ENCODE results near the gene MAML2. TPM values are rescaled to one million over a fixed set of nuclear protein-coding genes. Genes with fewer than 3 reads are reported as not detected.
"Not testable (repeated sequence)": the region's sequence is repeated elsewhere in the genome, so short reads cannot be mapped to it uniquely, and the experiment has no call there.

Gene MAML2
- total RNA-seq, 1 experiment from 2014 or later = 0.11 TPM

GRCh38 chr11:96292291-96293010, 50.5 kb downstream of the MAML2 start:
- H3K79me2 ChIP-seq (ENCODE audit: low read length) = no peaks in the 10 kb centered on the region
- no peak overlapping the region for H3K4me3 ChIP-seq (ENCODE audit: low read length)
- no peaks in the 10 kb centered on the region for H4K20me1 ChIP-seq (ENCODE audit: insufficient read depth, low read depth, low read length)
- no peak overlapping the region for H3K9ac ChIP-seq (ENCODE audit: low read length)
- H3K4me2 ChIP-seq (ENCODE audit: low read depth, low read length, poor library complexity, severe bottlenecking) = no peak overlapping the region
- DNase-seq = no peak
- H2AFZ ChIP-seq (ENCODE audit: low read length) = no peak overlapping the region
- H3K27ac ChIP-seq (ENCODE audit: low read length) = no peak overlapping the region
- no peaks in the 10 kb centered on the region for H3K4me1 ChIP-seq (ENCODE audit: low read length)
- H3K9me3 ChIP-seq (ENCODE audit: low read length) = no peaks in the 10 kb centered on the region
- H3K9me2 ChIP-seq (replicated peaks; ENCODE audit: insufficient read depth, low read length) = no peaks in the 10 kb centered on the region
- no peaks in the 10 kb centered on the region; the same call in 1 of the 2 replicates for H3K27me3 ChIP-seq (ENCODE audit: low read length)
- H3K36me3 ChIP-seq (ENCODE audit: insufficient read depth, low read length) = no peaks in the 10 kb centered on the region

- Histone ChIP-seq H3K9ac (ENCODE audit: low read length) (no peak overlapping the region), H3K4me2 (ENCODE audit: low read depth, low read length, poor library complexity, severe bottlenecking) (no peak overlapping the region), H3K79me2 (ENCODE audit: low read length) (no peaks in the 10 kb centered on the region), H3K27me3 (ENCODE audit: low read length) (no peaks in the 10 kb centered on the region; the same call in 1 of the 2 replicates), H3K27ac (ENCODE audit: low read length) (no peak overlapping the region), H3K4me1 (ENCODE audit: low read length) (no peaks in the 10 kb centered on the region), H3K4me3 (ENCODE audit: low read length) (no peak overlapping the region), H3K9me3 (ENCODE audit: low read length) (no peaks in the 10 kb centered on the region), H2AFZ (ENCODE audit: low read length) (no peak overlapping the region), H4K20me1 (ENCODE audit: insufficient read depth, low read depth, low read length) (no peaks in the 10 kb centered on the region), H3K36me3 (ENCODE audit: insufficient read depth, low read length) (no peaks in the 10 kb centered on the region), H3K9me2 (replicated peaks; ENCODE audit: insufficient read depth, low read length) (no peaks in the 10 kb centered on the region)
- no peak for DNase-seq
Measured at GRCh38 chr11:96290631-96291030, 52.4 kb downstream of the MAML2 start.

GRCh38 chr11:96290031-96290430, 53.0 kb downstream of the MAML2 start:
- H3K4me3 ChIP-seq (ENCODE audit: low read length) = no peak overlapping the region
- no peaks in the 10 kb centered on the region; the same call in 1 of the 2 replicates for H3K27me3 ChIP-seq (ENCODE audit: low read length)
- H3K9ac ChIP-seq (ENCODE audit: low read length) = no peak overlapping the region
- no peaks in the 10 kb centered on the region for H3K9me3 ChIP-seq (ENCODE audit: low read length)
- no peaks in the 10 kb centered on the region for H3K36me3 ChIP-seq (ENCODE audit: insufficient read depth, low read length)
- no peak overlapping the region for H3K27ac ChIP-seq (ENCODE audit: low read length)
- no peaks in the 10 kb centered on the region for H4K20me1 ChIP-seq (ENCODE audit: insufficient read depth, low read depth, low read length)
- H3K4me2 ChIP-seq (ENCODE audit: low read depth, low read length, poor library complexity, severe bottlenecking) = no peak overlapping the region
- no peaks in the 10 kb centered on the region for H3K79me2 ChIP-seq (ENCODE audit: low read length)
- DNase-seq = no peak
- no peaks in the 10 kb centered on the region for H3K4me1 ChIP-seq (ENCODE audit: low read length)
- no peaks in the 10 kb centered on the region for H3K9me2 ChIP-seq (replicated peaks; ENCODE audit: insufficient read depth, low read length)
- H2AFZ ChIP-seq (ENCODE audit: low read length) = no peak overlapping the region

- no peak for DNase-seq
- Histone ChIP-seq H4K20me1 (ENCODE audit: insufficient read depth, low read depth, low read length) (no peaks in the 10 kb centered on the region), H3K9ac (ENCODE audit: low read length) (no peak overlapping the region), H3K27ac (ENCODE audit: low read length) (no peak overlapping the region), H3K9me3 (ENCODE audit: low read length) (no peaks in the 10 kb centered on the region), H3K4me1 (ENCODE audit: low read length) (no peaks in the 10 kb centered on the region), H3K4me2 (ENCODE audit: low read depth, low read length, poor library complexity, severe bottlenecking) (no peak overlapping the region), H3K27me3 (ENCODE audit: low read length) (no peaks in the 10 kb centered on the region; the same call in 1 of the 2 replicates), H3K9me2 (replicated peaks; ENCODE audit: insufficient read depth, low read length) (no peaks in the 10 kb centered on the region), H3K4me3 (ENCODE audit: low read length) (no peak overlapping the region), H3K36me3 (ENCODE audit: insufficient read depth, low read length) (no peaks in the 10 kb centered on the region), H2AFZ (ENCODE audit: low read length) (no peak overlapping the region), H3K79me2 (ENCODE audit: low read length) (no peaks in the 10 kb centered on the region)
Measured at GRCh38 chr11:96288915-96289314, 54.1 kb downstream of the MAML2 start.

- no peaks in the 10 kb centered on the region for H3K79me2 ChIP-seq (ENCODE audit: low read length)
- no peak overlapping the region for H3K4me3 ChIP-seq (ENCODE audit: low read length)
- H3K27me3 ChIP-seq (ENCODE audit: low read length) = no peaks in the 10 kb centered on the region
- no peak overlapping the region for H3K27ac ChIP-seq (ENCODE audit: low read length)
- no peak overlapping the region for H3K9ac ChIP-seq (ENCODE audit: low read length)
- no peaks in the 10 kb centered on the region for H3K9me2 ChIP-seq (replicated peaks; ENCODE audit: insufficient read depth, low read length)
- no peak for DNase-seq
- H3K4me2 ChIP-seq (ENCODE audit: low read depth, low read length, poor library complexity, severe bottlenecking) = no peak overlapping the region
- H3K4me1 ChIP-seq (ENCODE audit: low read length) = no peaks in the 10 kb centered on the region
- H3K36me3 ChIP-seq (ENCODE audit: insufficient read depth, low read length) = no peaks in the 10 kb centered on the region
- H2AFZ ChIP-seq (ENCODE audit: low read length) = no peak overlapping the region
- H3K9me3 ChIP-seq (ENCODE audit: low read length) = no peaks in the 10 kb centered on the region
- no peaks in the 10 kb centered on the region for H4K20me1 ChIP-seq (ENCODE audit: insufficient read depth, low read depth, low read length)
Measured at GRCh38 chr11:96287822-96288439, 55.1 kb downstream of the MAML2 start.

GRCh38 chr11:96285985-96286384, 57.0 kb downstream of the MAML2 start:
- not testable (repeated sequence) for H3K4me1 ChIP-seq (ENCODE audit: low read length); H3K4me2 ChIP-seq (ENCODE audit: low read depth, low read length, poor library complexity, severe bottlenecking); H3K9ac ChIP-seq (ENCODE audit: low read length); H2AFZ ChIP-seq (ENCODE audit: low read length); H3K4me3 ChIP-seq (ENCODE audit: low read length); H4K20me1 ChIP-seq (ENCODE audit: insufficient read depth, low read depth, low read length); H3K36me3 ChIP-seq (ENCODE audit: insufficient read depth, low read length); H3K9me2 ChIP-seq (replicated peaks; ENCODE audit: insufficient read depth, low read length); H3K27me3 ChIP-seq (ENCODE audit: low read length); H3K79me2 ChIP-seq (ENCODE audit: low read length); DNase-seq; H3K9me3 ChIP-seq (ENCODE audit: low read length); H3K27ac ChIP-seq (ENCODE audit: low read length)

GRCh38 chr11:96284917-96285316, 58.1 kb downstream of the MAML2 start:
- Histone ChIP-seq H3K27me3 (ENCODE audit: low read length) (no peaks in the 10 kb centered on the region), H3K4me2 (ENCODE audit: low read depth, low read length, poor library complexity, severe bottlenecking) (no peak overlapping the region), H3K4me1 (ENCODE audit: low read length) (no peaks in the 10 kb centered on the region), H3K9me3 (ENCODE audit: low read length) (no peaks in the 10 kb centered on the region), H4K20me1 (ENCODE audit: insufficient read depth, low read depth, low read length) (no peaks in the 10 kb centered on the region), H3K36me3 (ENCODE audit: insufficient read depth, low read length) (no peaks in the 10 kb centered on the region), H3K79me2 (ENCODE audit: low read length) (no peaks in the 10 kb centered on the region), H3K9me2 (replicated peaks; ENCODE audit: insufficient read depth, low read length) (no peaks in the 10 kb centered on the region), H2AFZ (ENCODE audit: low read length) (no peak overlapping the region), H3K4me3 (ENCODE audit: low read length) (no peak overlapping the region), H3K27ac (ENCODE audit: low read length) (no peak overlapping the region), H3K9ac (ENCODE audit: low read length) (no peak overlapping the region)
- no peak for DNase-seq

GRCh38 chr11:96284401-96284800, 58.6 kb downstream of the MAML2 start:
- no peaks in the 10 kb centered on the region for H3K9me3 ChIP-seq (ENCODE audit: low read length)
- no peaks in the 10 kb centered on the region for H3K36me3 ChIP-seq (ENCODE audit: insufficient read depth, low read length)
- H3K27me3 ChIP-seq (ENCODE audit: low read length) = no peaks in the 10 kb centered on the region
- H3K4me2 ChIP-seq (ENCODE audit: low read depth, low read length, poor library complexity, severe bottlenecking) = no peak overlapping the region
- no peak overlapping the region for H3K4me3 ChIP-seq (ENCODE audit: low read length)
- H3K4me1 ChIP-seq (ENCODE audit: low read length) = no peaks in the 10 kb centered on the region
- H2AFZ ChIP-seq (ENCODE audit: low read length) = no peak overlapping the region
- H4K20me1 ChIP-seq (ENCODE audit: insufficient read depth, low read depth, low read length) = no peaks in the 10 kb centered on the region
- no peaks in the 10 kb centered on the region for H3K9me2 ChIP-seq (replicated peaks; ENCODE audit: insufficient read depth, low read length)
- H3K9ac ChIP-seq (ENCODE audit: low read length) = no peak overlapping the region
- H3K79me2 ChIP-seq (ENCODE audit: low read length) = no peaks in the 10 kb centered on the region
- DNase-seq = no peak
- no peak overlapping the region for H3K27ac ChIP-seq (ENCODE audit: low read length)

Measured in Karpas-422 (cell line).